Lower leg skin (tissue), 4 donors: ENCODE results near the gene RERE. TPM values are rescaled to one million over a fixed set of nuclear protein-coding genes. Genes with fewer than 3 reads are reported as not detected.

ENCODE experiments used
- DNase-seq, 2 donors: peaks; one replicate each; pipeline ENCODE4 v3.0.0-alpha.2; 2019; ENCODE audit warnings: low spot score in 2 of 2
- H3K4me3 ChIP-seq: fragments of 200-600 bp; sonication (generic); 2 replicates; pipeline ENCODE4 v1.5.1; 2017; ENCODE audit warnings: mild to moderate bottlenecking, low read depth; ENCODE audit not compliant: poor library complexity, severe bottlenecking
- CTCF ChIP-seq, 3 donors: fragments of 450-650 bp; IDR thresholded peaks; one replicate each; pipeline ENCODE4 v1.5.1; 2016; ENCODE audit warnings: antibody characterized with exemption in 3 of 3, mild to moderate bottlenecking in 3 of 3, moderate library complexity in 2 of 3
- POLR2A ChIP-seq, 2 donors: fragments of 450-650 bp; IDR thresholded peaks; one replicate each; pipeline ENCODE4 v1.6.1; 2016 to 2017; ENCODE audit warnings: antibody characterized with exemption in 2 of 2, mild to moderate bottlenecking in 1 of 2, moderate library complexity in 1 of 2
- WGBS, 2 donors: methylation state at CpG; one replicate each; pipeline ENCODE4 v1.1.5; 2018; 5-methylcytosine and 5-hydroxymethylcytosine counted together
- intact Hi-C: fragments of 100-400 bp; cut with DNase I; formaldehyde crosslinking; loops from one replicate; pipeline ENCODE4 v1.15.0; 2023; ENCODE audit warnings: low total_unique reads
- total RNA-seq, 4 donors: library from RNA; depleted of rRNA; stranded (reverse); fragments of >200 nt; gene quantifications; one replicate each; pipeline ENCODE4 v1.1.0, GENCODE V29; 2016

The RERE gene
- total RNA-seq, 4 donors from 2014 or later, result 41.0 to 84.9 (median 76.8) TPM

- no peak overlapping the region for H3K4me3 ChIP-seq
- intact Hi-C loops, result no loop called here
- no peak for TF ChIP-seq POLR2A (IDR thresholded peaks at IDR 0.05)
- TF ChIP-seq CTCF (IDR thresholded peaks at IDR 0.05), result no peak
- 55 to 63% methylated on average over 5 of the region's 5 CpGs for WGBS, 2 donors
- no peak for DNase-seq
Observed at GRCh38 chr1:8591569-8591968, 225.9 kb downstream of the RERE start.

DNA sequence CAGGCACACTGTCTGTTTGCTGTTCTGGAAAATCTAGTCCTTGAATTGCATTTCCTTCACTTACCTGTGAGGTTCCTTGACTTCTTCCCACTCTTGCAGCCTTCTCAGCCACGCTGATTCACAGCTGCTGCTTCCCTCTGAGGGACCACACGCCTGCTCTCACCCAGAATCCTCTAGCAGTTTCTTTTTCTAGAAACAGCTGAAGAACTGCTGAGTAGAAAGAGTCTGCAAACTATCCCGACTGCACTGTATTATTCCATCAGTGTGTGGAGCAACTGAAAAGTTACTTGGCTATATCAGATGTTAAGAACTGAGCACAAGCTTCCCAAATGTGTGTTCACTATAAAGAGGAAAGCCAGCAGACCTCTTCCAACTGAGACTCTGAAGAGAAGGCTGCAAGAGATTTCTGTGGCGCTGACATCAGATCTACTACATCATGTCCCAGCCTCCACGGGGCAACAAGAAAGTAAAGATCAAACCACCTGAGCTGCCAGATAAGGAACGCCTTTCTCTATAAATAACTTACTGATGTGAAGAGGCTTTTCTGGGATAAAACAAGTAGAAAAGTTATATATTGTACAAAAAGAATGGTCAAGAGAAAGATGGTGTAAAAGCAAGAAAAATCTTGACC is 226.6 kb downstream of the RERE start:
- no peak overlapping the region for H3K4me3 ChIP-seq
- intact Hi-C loops, result no loop called here
- DNase-seq, result no peak
- 26 to 35% methylated on average over 6 of the region's 6 CpGs for WGBS, 2 donors
- TF ChIP-seq POLR2A (IDR thresholded peaks at IDR 0.05), result no peak
- no peak for TF ChIP-seq CTCF (IDR thresholded peaks at IDR 0.05)

- WGBS, 2 donors, result 85 to 97% methylated on average over 4 of the region's 4 CpGs
- DNase-seq, result no peak
- H3K4me3 ChIP-seq, result no peak overlapping the region
- TF ChIP-seq CTCF (IDR thresholded peaks at IDR 0.05), result no peak
- no peak for TF ChIP-seq POLR2A (IDR thresholded peaks at IDR 0.05)
- intact Hi-C loops, result no loop called here
Observed at GRCh38 chr1:8589571-8589970, 227.9 kb downstream of the RERE start.

- no peak for TF ChIP-seq POLR2A (IDR thresholded peaks at IDR 0.05)
- TF ChIP-seq CTCF (IDR thresholded peaks at IDR 0.05), result no peak
- no peak for DNase-seq
- 58 to 59% methylated on average over 4 to 5 of the region's 5 CpGs for WGBS, 2 donors
- no peak overlapping the region for H3K4me3 ChIP-seq
- intact Hi-C loops, result no loop called here
Observed at GRCh38 chr1:8587784-8588183, 229.7 kb downstream of the RERE start.

DNA sequence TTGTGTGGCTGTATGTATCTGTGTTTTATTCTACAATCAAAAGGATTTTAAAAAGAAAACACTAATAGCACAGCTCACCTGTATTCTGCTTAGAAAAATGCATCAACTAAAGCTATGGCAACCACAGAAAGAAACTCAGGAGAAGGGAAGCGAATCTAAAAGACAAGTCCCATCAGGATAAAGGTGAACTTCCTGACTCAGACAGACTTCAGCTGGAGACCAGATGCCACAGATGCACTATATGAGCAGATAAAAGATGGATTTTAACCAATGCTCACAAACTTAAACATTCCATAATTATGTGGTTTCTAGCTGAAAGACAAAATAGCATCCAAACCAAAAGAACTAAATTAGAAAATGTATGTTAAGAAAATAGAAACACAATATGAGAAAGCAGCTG is 231.0 kb downstream of the RERE start:
- TF ChIP-seq CTCF (IDR thresholded peaks at IDR 0.05), result no peak
- TF ChIP-seq POLR2A (IDR thresholded peaks at IDR 0.05), result no peak
- no peak for DNase-seq
- no peak overlapping the region for H3K4me3 ChIP-seq
- 57 to 67% methylated on average over 1 of the region's 1 CpG for WGBS, 2 donors
- intact Hi-C loops, result no loop called here

- WGBS, 2 donors, result 87 to 90% methylated on average over 3 of the region's 3 CpGs
- H3K4me3 ChIP-seq, result no peak overlapping the region
- no peak for DNase-seq
- TF ChIP-seq CTCF (IDR thresholded peaks at IDR 0.05), result no peak
- no peak for TF ChIP-seq POLR2A (IDR thresholded peaks at IDR 0.05)
- intact Hi-C loops, result no loop called here
Observed at GRCh38 chr1:8584316-8584715, 233.1 kb downstream of the RERE start.
